ENCODE measurements around the gene KRTAP4-7.
"Not testable (repeated sequence)": the region's sequence is repeated elsewhere in the genome, so short reads cannot be mapped to it uniquely, and the experiment has no call there.

The KRTAP4-7 gene

DNA sequence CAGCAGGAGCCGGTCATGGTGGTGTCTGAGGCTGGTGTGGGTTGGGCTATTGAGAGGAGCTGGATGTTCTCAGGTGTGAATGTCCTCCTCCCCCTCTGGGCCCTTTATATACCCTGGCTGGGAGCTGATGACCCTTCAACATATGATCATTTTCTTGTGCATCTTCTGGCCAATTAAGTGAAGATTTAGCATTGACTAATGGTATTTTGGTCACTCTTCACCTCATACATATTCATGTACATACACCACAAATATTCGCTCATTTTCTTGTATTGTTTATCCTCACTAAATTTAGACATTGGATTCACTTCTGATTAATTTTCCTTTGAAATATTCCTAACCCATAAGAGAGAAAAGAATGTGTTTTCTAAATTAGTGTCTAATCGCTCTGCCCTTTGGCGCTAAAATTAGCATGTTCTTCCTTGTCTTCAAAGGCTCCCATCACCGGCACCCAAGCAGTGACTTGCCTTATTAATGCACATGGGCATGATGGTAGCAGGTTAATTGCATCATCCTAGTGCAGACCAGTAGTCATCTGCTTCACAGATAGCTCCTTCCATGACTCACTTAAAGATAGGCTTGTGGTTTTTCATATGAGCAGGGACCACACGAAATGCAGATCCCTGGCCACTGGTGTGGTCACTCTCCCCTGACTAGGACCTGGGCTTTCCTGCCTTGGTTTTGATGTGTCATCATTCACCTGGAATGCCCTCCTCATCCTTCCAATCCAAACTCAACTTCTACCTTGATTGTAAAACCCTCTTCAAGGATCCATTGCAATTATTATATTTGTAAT lies 17.9 kb upstream of the KRTAP4-7 start, which contains the start of gene KRTAP2-4:
Gene KRTAP2-4 (minus strand): TSS at position 51 of the 796 bp plus-strand sequence. CDS start 34 bp downstream, at position 17.
- no peak for DNase-seq

DNA sequence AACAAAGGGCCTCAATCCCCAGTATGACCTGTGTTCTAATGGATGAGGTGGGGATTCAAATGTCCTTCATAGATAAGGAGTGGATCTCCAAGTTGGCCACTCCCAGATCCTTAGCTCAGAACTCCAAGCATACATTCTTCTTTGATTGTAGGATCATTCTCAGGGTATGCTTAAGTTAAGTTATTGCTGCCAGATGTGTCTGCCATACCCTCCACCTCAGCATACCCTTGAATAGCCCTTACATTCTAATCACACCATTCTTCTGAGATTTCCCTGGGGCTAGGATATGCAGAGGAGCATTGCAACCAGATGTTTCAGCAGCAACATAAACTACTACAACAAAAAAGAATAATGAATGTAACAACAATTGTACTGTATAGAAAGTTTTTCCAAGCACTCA lies 16.7 kb upstream of the KRTAP4-7 start:
- DNase-seq, result no peak

DNA sequence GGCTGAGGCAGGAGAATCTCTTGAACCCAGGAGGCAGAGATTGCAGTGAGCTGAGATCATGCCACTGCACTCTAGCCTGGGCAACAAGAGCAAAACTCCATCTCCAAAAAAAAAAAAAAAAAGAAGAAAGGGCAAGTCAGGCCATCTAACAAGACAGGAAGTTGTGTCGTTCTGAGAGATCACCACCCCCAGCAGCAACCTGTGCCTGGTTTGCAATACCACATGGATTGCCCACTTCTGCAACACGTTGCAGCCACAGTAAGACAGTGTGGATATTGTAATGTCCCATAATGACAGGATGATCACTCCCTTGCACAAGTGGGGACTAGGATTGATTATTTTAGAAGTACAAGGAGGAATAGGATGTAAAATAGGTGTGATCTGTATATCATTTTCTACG lies 14.9 kb upstream of the KRTAP4-7 start:
- no peak for DNase-seq

DNA sequence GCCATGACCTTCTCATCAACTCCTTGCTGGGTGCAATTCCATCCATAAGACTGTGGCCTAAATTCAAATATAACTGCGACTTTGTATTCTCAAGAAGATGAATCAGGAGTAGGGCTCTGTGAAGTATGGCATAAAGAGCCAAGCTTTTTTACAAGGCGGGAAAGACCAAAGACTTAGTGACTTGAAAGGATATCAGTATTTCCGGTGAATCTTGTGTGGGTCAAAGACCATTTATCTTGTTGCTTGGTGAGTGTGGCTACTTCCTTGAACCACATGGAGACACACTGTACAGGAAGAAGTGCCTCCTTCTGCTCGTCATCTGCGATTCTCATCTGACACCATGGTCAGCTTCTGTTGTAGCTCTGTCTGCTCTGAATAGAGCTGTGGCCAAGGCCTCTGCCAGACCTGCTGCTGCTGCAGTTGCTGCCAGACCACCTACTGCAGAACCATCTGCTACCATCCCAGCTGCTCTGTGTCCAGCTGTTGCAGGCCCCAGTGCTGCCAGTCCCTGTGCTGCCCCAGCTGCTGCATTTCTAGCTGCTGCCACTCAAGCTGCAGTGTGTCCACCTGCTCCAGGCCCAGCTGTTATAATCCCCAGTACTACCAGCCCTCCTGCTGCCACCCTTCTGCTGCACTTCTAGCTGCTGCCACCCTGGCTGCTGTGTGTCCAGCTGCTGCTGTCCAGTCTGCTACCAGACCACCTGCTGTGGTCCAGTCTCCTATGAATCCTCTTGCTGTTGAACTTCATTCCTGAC lies 12.2 kb upstream of the KRTAP4-7 start:
- DNase-seq, result no peak

DNA sequence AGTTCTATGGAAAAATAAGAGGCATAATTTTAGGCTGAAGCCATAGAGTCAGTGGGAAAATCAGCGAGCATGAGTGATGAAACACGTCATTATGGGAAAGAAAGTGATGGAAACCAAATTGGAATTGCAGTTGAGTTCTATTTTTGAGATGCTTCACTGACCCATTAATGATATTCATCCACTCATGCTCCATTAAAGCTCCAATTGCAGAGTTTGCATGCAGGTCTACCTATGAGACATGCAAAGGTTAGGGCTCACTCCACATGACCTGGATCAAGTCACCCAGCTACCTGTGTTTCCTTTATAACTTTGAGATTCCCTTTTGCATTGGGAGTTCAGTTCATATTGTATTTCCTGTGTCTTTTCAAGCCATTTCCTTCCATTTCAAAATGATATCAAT lies 10.3 kb upstream of the KRTAP4-7 start:
- DNase-seq, result no peak

DNA sequence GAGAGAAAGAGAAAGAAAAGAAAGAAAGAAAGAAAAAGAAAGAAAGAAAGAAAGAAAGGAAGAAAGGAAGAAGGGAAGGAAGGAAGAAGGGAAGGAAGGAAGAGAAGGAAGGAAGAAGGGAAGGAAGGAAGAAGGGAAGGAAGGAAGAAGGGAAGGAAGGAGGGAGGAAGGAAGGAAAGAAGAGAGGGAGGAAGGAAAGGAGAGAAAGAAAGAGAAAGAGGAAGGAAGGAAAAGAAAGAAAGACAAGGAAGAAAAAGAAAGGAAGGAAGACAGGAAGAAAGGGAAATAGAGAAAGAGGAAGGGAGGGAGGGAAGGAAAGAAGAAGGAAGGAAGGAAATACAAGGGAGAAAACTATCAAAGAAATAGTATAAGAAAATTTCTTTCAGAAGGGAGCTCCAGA lies 7.2 kb upstream of the KRTAP4-7 start:
- DNase-seq, result no peak

DNA sequence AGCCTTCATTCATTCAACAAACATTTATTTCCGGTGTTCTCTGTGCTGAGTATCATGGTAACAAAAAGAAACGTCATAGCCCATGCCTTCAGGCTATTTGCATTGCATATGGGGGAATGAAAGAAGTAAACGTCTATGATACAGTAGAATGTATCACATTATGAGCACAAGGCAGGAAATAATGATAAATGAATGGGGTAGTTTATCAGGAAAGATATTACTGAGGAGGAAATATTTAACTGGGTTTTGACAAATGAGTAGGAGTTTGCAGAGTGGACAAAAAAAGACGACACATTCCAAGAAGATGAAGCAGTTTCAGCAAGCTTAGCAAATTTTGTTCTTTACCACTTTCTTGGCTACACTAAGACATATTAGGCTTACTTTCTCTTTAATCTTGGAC lies 1.3 kb upstream of the KRTAP4-7 start:
- no peak for DNase-seq

DNA sequence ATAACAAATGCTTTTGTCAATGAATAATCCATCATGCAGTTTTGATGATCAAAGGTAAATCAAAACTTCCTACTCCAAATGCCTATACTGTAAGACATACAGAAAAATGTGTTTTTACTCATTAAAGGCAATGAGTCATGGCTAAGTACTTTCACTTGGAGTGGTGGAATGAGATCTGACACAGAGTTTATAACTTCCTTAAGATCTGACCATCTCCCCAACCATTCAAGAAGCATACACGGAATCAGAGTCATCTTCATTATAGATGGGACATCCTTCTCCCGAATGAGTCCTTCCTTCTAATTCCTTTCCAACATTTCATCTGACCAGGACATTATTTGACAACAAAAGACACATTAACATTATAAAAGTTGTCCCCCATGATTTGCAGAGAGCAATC lies 523 bp upstream of the KRTAP4-7 start:
- not testable (repeated sequence) for DNase-seq

DNA sequence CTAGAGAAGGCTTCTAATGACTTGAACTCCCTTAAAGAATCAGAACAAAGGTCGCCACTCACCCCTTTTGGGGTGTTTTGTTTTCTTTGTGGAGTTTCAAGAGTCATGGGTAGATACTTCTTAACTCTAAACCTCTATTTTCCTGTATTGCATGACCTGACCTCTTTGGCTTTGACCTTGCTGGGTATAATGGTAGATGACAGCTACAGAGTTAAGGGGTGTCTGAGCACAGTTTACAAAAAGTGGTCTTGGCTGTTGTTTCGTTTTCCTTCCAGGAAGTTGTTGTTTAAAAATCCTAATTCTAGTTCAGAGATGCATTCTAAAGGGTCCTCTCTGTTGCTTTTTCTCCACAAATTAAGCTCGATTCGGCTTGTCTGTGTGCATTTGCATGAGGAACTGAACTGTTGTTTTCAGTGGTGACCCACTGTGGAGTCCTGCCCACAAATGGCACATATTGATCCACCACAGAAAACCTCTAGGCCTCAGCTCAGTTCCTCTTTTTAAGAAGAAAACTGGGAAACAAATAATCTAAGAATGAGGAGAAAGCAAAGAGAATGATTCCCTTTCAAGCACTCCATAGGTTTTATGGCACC lies 4.9 kb downstream of the KRTAP4-7 start:
- DNase-seq, result not testable (repeated sequence)

DNA sequence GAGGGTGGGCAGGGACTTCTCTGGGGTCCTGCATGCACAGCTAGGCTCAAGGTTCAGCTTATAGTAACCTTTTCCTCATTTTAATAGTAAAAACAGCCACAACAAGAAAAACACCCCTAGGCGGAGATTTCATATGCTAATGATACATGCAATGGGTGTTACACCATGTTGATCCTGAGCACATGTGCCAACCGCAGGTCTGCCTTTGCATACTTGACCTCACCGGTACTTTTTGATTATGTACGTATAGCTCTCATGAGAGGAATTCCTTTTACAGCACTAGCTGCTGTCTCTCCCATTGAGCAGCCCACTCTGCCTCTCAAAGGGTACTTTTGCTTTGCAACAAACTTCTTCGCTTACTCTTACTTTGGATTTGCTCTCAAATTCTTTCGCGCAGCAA lies 12.1 kb downstream of the KRTAP4-7 start:
- DNase-seq, result no peak

DNA sequence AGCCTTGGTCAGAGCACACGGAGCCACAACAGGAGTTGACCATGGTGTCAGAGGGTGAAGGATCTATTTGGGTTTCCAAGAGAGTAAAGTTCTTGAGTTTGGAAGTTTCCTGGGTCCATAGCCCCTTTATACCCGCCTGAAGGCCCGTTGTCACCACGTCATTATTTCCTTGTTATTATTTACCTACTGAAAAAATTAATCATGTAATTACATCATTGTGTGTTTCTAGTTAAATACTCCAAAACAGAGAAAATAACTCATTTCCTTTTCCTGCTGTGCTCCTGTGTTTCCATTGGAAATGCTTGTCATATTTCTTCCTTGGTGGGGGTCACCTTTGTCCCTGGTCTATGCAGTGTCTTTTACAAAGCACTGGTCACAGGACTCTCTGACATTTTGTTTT lies 14.1 kb downstream of the KRTAP4-7 start, which contains the start of gene KRTAP4-8:
Gene KRTAP4-8 (minus strand): TSS at position 101 of the 400 bp plus-strand sequence. CDS start 58 bp downstream, at position 43.
- no peak for DNase-seq

DNA sequence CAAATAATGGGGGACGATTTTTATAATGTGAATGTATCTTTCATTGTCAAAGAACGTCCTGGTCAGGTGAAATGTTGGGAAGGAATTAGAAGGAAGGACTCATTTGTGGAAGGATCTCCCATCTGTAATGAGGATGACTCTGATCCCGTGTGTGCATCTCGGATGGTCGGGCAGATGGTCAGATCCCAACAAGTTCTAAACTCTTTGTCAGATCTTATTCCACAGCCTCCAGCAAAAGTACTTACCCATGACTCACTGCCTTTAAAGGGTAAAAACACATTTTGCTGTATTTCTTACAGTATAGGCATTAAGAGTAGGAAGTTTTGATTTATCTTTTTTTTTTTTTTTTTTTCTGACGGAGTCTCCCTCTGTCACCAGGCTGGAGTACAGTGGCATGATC lies 14.5 kb downstream of the KRTAP4-7 start:
- no peak for DNase-seq

DNA sequence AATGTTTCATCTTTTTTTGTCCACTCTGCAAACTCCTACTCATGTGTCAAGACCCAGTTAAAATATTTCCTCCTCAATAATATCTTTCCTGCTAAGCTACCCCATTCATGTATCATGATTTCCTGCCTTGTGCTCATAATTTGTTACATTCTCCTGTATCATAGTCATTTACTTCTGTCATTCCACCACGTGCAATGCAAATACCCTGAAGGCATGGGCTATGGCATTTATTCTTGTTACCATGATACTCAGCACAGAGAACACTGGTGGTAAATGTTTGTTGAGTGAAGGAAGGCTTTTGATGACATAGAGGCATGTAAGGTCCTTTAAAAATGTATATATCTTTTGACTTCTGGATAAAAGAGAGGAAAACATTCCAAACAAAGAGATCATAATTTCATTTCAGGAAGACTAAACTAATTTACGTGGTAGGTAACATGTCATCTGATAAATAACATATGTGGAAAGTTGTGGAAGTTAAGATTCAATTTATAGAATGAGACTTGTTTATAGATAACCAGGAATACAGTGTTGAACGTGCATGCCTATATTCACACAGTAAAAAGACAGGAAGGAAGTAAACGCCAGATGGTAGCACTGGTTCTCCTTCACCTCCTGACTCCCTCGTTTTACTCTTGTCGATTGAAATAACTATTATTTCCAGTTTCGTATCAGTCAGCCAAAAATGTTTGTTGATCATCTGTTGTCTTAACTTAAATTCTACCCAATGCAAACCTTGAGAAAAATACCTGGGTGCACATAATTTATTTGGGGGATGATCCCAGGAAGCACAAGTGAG lies 15.9 kb downstream of the KRTAP4-7 start:
- peak in 1 of 6 experiments; percentile 3 for DNase-seq

DNA sequence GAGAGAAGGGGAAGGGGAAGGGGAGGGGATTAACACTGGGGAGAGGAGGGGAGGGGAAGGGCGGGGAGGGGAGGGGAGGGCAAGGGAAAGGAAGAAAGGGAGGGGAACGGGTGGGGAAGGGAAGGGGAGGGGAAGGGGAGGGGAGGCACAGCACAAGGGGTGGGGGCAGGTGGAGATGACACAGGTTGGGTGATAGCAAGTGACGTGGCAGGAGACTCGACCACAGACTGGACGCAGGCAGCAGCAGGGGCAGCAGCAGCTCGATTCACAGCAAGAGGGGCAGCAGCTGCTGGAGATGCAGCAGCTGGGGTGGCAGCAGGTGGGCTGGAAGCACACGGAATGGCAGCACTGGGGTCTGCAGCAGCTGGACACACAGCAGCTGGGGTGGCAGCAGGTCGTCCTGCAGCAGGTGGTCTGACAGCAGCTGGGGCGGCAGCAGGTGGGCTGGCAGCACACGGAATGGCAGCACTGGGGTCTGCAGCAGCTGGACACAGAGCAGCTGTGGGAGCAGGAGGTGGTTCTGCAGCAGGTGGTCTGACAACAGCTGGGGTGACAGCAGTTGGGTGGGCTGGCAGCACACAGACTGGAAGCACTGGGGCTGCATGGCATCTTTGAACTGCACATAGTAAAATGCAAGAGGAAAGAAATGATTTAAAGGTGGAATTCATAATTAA lies 17.8 kb downstream of the KRTAP4-7 start, which contains the start of gene KRTAP4-16:
Gene KRTAP4-16 (minus strand): TSS at position 624 of the 674 bp plus-strand sequence. CDS start 0 bp downstream, at position 624.
- DNase-seq, result no peak

DNA sequence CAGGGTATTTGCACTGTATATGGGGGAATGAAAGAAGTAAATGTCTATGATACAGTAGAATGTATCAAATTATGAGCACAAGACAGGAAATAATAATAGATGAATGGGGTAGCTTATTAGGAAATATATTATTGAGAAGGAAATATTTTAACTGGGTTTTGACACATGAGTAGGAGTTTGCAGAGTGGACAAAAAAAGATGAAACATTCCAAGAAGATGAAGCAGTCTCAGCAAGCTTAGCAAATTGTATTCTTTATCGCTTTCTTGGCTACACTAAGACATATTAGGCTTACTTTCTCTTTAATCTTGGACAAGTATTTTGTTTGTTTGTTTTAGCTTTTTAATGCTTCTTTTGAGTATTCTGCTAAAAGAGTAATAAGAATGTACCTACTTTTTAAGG lies 19.9 kb downstream of the KRTAP4-7 start:
- DNase-seq, result no peak

DNA sequence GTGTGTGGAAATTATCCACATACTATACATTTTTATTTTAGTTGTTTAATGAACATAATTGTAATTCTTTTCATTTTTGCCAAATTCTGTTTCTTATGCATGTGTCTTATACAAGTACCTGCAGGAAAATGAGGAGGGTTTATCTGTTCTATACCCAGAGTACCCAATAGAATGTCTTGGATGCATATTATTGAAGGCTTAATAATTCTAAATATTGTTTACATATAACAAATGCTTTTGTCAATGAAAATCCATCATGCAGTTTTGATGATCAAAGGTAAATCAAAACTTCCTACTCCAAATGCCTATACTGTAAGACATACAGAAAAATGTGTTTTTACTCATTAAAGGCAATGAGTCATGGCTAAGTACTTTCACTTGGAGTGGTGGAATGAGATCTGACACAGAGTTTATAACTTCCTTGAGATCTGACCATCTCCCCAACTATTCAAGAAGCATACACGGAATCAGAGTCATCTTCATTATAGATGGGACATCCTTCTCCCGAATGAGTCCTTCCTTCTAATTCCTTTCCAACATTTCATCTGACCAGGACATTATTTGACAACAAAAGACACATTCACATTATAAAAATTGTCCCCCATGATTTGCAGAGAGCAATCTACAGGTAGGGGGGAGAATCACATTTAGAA lies 20.6 kb downstream of the KRTAP4-7 start:
- not testable (repeated sequence) for DNase-seq

DNA sequence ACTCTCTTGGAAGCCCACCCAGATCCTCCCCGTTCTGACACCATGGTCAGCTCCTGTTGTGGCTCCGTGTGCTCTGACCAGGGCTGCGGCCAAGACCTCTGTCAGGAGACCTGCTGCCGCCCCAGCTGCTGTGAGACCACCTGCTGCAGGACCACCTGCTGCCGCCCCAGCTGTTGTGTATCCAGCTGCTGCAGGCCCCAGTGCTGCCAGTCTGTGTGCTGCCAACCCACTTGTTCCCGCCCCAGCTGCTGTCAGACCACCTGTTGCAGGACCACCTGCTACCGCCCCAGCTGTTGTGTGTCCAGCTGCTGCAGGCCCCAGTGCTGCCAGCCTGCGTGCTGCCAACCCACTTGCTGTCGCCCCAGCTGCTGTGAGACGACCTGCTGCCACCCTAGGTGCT lies 21.4 kb downstream of the KRTAP4-7 start, which contains the start of gene KRTAP4-9:
Gene KRTAP4-9 (plus strand): TSS at position 43 of the 400 bp plus-strand sequence. CDS start 0 bp downstream, at position 43.
- DNase-seq, result not testable (repeated sequence)

DNA sequence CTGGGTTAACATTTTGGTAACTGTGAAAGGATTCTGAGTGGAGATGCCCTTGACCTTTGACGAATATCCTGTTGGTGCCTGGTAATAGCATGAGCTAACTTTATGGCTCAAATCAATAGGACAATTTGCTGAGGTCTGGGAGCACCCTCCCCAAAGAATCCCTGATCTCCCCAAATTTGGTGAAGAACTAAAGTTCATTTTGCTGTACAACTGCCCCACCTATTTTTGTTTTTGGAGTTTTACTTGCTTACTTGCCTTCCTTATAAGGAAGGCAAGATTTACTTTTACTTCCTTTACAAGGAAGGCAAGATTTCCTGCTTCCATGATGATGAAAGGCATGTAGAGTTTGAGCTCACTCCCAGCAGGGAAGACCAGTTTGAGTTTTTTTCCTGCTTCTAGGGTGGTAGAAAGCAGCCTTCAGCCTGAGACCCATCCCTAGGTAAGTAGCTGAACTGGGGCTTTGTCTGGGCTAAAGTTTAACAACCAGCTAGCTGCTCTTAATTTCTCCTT lies 24.0 kb downstream of the KRTAP4-7 start:
- DNase-seq, result no peak

DNA sequence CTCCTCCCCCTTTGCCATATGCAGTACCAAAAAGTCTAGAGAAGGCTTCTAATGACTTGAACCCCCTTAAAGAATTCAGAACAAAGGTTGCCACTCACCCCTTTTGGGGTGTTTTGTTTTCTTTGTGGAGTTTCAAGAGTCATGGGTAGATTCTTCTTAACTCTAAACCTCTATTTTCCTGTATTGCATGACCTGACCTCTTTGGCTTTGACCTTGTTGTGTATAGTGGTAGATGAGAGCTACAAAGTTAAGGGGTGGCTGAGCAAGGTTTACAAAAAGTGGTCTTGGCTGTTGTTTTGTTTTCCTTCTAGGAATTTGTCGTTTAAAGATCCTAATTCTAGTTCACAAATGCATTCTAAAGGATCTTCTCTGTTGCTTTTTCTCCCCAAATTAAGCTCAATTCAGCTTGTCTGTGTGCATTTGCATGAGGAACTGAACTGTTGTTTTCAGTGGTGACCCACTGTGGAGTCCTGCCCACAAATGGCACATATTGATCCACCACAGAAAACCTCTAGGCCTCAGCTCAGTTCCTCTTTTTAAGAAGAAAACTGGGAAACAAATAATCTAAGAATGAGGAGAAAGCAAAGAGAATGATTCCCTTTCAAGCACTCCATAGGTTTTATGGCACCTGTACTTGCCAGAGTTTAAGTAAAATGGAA lies 24.9 kb downstream of the KRTAP4-7 start:
- not testable (repeated sequence) for DNase-seq

DNA sequence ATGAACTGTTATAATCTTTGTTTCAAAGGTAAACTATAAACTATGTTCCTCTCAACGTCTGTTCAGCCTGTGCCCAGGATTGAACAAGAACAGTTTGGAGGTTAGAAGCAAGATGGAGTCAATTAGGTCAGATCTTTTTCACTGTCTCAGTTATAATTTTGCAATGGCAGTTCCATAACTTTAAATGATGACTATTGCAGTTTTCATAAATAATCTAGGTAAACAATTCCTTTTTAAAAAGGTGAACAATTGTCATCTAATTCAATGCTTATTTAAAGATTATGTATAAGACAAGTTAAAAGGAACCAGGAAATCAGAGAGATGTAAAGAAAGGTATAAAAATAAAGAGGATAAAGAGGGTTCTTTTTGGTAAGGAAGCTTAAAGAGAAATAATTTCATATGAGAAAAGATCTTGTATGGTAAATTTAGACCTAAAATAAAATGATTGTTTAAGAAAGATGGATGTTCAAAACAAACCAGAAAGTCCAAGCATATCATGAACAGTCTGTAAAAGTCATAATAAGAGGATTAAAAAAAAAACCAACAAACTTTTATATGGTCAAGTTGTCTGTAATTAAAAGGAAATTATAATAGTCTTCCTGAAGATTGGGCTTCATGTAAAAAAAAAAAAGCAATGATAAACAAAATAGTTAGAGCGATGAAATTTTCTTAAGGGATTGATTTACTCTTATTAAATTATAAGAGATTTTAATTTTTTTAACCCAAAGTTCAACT lies 27.4 kb downstream of the KRTAP4-7 start:
- DNase-seq, result no peak

Measured in stimulated activated naive CD4-positive, alpha-beta T cell (primary cell).